Loucy (cell line): ENCODE data around the gene KCTD4.

Experiments
- H2AFZ ChIP-seq: fragments of 200-600 bp; sonication (generic); 2 replicates; pipeline ENCODE4 v1.6.0; 2016; ENCODE audit warnings: antibody characterized with exemption, mild to moderate bottlenecking, low read length, moderate library complexity
- H3F3A ChIP-seq: fragments of 200-600 bp; 2 replicates; pipeline ENCODE4 v1.6.0; 2016; ENCODE audit warnings: antibody characterized with exemption, low read depth, mild to moderate bottlenecking
- H3K27me3 ChIP-seq: fragments of 200-600 bp; sonication (generic); 2 replicates; pipeline ENCODE4 v1.6.1; 2014; ENCODE audit warnings: low read length, mild to moderate bottlenecking; ENCODE audit not compliant: insufficient read depth, poor library complexity, severe bottlenecking
- H3K36me3 ChIP-seq: fragments of 200-600 bp; sonication (generic); 2 replicates; pipeline ENCODE4 v1.6.1; 2016; ENCODE audit warnings: low read length; ENCODE audit not compliant: insufficient read depth
- H3K4me1 ChIP-seq: fragments of 200-600 bp; sonication (generic); 2 replicates; pipeline ENCODE4 v1.5.1; 2014; ENCODE audit warnings: low read length, mild to moderate bottlenecking; ENCODE audit not compliant: insufficient read depth, poor library complexity, severe bottlenecking
- H3K4me2 ChIP-seq: fragments of 200-600 bp; sonication (generic); 2 replicates; pipeline ENCODE4 v1.6.0; 2014; ENCODE audit warnings: antibody characterized with exemption, low read length, low read depth, mild to moderate bottlenecking; ENCODE audit not compliant: poor library complexity, severe bottlenecking
- H3K4me3 ChIP-seq: fragments of 200-600 bp; sonication (generic); 2 replicates; pipeline ENCODE4 v1.5.1; 2014; ENCODE audit warnings: low read length, mild to moderate bottlenecking, mixed read lengths; ENCODE audit not compliant: poor library complexity, severe bottlenecking
- H3K79me2 ChIP-seq: fragments of 200-600 bp; sonication (generic); 2 replicates; pipeline ENCODE4 v1.6.1; 2014; ENCODE audit warnings: low read length; ENCODE audit not compliant: insufficient read depth
- H3K9ac ChIP-seq: fragments of 200-600 bp; sonication (generic); 2 replicates; pipeline ENCODE4 v1.6.0; 2014; ENCODE audit warnings: mild to moderate bottlenecking, low read depth, low read length, moderate library complexity; ENCODE audit not compliant: poor library complexity, severe bottlenecking
- H3K9me2 ChIP-seq: fragments of 200-600 bp; sonication (generic); replicated peaks from 2 replicates; pipeline ENCODE4 v1.6.1; 2016; ENCODE audit warnings: low read depth, low read length, mixed read lengths
- H3K9me3 ChIP-seq: fragments of 200-600 bp; sonication (generic); 2 replicates; pipeline ENCODE4 v1.6.1; 2014; ENCODE audit warnings: mild to moderate bottlenecking, antibody characterized with exemption, low read length, low read depth; ENCODE audit not compliant: insufficient read depth
- H4K20me1 ChIP-seq: fragments of 200-600 bp; sonication (generic); 2 replicates; pipeline ENCODE4 v1.6.0; 2014; ENCODE audit warnings: antibody characterized with exemption, low read length, mild to moderate bottlenecking; ENCODE audit not compliant: insufficient read depth, poor library complexity, severe bottlenecking
- EZH2phosphoT487 ChIP-seq: fragments of 200-600 bp; IDR thresholded peaks from 2 replicates; pipeline ENCODE4 v1.6.1; 2018; ENCODE audit warnings: antibody characterized with exemption, mild to moderate bottlenecking, moderate library complexity, borderline replicate concordance
- TF ChIP-seq, protein P1 (sequence below): fragments of 200-600 bp; sonication (generic); conservative IDR thresholded peaks from 2 replicates; pipeline ENCODE4 v1.5.1; 2014; ENCODE audit warnings: mild to moderate bottlenecking, antibody characterized with exemption, low read length

The KCTD4 gene

DNA sequence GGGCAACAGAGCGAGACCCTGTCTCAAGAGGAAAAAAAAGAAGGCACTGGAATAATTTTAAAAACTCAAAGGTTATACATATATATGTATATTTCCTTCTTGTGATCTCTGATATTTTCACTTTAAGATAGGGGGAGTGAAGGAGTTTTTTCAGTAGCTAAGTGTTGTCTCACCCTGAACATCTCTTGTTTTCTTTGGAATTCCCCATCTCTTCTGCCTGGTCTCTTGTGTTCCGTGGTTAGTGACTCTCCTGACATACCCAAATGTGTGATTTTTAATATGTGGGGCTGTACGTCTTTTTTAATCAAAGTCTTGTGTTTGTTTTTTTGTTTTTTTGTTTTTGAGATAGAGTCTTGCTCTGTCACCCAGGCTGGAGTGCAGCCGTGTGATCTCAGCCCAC is 15.3 kb upstream of the KCTD4 start:
- Histone ChIP-seq H2AFZ (no peak overlapping the region), H3K4me2 (no peak overlapping the region), H3K9me2 (no peaks in the 10 kb centered on the region), H3K9me3 (no peaks in the 10 kb centered on the region), H3K27me3 (no peaks in the 10 kb centered on the region), H3K4me1 (no peaks in the 10 kb centered on the region), H3F3A (no peaks in the 10 kb centered on the region), H3K36me3 (no peaks in the 10 kb centered on the region), H3K79me2 (no peaks in the 10 kb centered on the region), H3K4me3 (no peak overlapping the region), H4K20me1 (peaks cover 4% of the 10 kb centered on the region), H3K9ac (no peak overlapping the region)
- no peak for TF ChIP-seq EZH2phosphoT487
- TF ChIP-seq, protein P1, sequence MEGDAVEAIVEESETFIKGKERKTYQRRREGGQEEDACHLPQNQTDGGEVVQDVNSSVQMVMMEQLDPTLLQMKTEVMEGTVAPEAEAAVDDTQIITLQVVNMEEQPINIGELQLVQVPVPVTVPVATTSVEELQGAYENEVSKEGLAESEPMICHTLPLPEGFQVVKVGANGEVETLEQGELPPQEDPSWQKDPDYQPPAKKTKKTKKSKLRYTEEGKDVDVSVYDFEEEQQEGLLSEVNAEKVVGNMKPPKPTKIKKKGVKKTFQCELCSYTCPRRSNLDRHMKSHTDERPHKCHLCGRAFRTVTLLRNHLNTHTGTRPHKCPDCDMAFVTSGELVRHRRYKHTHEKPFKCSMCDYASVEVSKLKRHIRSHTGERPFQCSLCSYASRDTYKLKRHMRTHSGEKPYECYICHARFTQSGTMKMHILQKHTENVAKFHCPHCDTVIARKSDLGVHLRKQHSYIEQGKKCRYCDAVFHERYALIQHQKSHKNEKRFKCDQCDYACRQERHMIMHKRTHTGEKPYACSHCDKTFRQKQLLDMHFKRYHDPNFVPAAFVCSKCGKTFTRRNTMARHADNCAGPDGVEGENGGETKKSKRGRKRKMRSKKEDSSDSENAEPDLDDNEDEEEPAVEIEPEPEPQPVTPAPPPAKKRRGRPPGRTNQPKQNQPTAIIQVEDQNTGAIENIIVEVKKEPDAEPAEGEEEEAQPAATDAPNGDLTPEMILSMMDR, result no peak

DNA sequence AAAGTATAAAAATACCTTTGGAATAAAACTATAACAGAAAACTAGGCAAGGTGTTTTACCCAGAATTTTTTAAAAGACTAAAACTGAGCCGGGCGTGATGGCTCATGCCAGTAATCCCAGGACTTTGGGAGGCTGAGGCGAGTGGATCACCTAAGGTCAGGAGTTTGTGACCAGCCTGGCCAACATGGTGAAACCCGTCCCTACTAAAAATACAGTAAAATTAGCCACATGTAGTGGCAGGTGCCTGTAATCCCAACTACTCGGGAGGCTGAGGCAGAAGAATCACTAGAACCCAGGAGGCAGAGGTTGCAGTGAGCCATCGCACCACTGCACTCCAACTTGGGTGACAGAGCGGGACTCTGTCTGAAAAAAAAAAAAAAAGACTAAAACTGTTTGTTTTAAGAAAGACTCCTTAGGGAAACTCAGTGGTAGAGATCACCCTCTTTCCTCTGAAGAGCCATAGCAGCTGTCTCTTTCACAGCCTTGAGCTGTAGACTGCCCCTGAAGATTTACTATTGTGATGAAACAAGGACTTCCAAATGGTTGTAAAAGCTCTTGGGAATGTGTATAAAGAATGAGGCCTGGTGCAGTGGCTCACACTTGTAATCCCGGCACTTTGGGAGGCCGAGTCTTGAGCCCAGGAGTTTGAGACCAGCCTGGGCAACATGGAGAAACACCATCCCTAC is 14.7 kb upstream of the KCTD4 start:
- Histone ChIP-seq H4K20me1 (peaks cover 4% of the 10 kb centered on the region), H3F3A (no peaks in the 10 kb centered on the region), H3K4me1 (no peaks in the 10 kb centered on the region), H3K4me3 (no peak overlapping the region), H3K9me2 (no peaks in the 10 kb centered on the region), H3K36me3 (peaks cover 4% of the 10 kb centered on the region; the same call in 1 of the 2 replicates), H3K79me2 (no peaks in the 10 kb centered on the region), H3K4me2 (no peak overlapping the region), H3K9me3 (no peaks in the 10 kb centered on the region), H3K9ac (no peak overlapping the region), H2AFZ (no peak overlapping the region), H3K27me3 (no peaks in the 10 kb centered on the region)
- TF ChIP-seq, protein P1, result no peak
- no peak for TF ChIP-seq EZH2phosphoT487

DNA sequence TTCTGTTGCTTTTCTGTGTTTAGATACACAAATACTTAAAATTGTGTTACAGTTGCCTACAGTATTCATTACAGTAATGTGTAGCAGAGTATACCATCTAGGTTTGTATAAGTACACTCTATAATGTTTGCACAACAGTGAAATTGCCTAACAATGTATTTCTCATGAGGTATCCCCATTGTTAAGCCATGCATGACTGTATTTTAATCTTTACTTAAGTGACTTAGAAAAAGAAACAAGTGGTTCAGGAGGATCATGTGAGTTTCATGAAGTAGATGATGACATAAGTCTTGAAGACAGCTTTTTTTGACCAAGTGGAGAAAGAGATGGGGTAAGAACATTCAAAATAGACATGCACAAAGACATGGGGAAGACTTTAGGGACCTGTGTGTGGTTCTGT is 8.4 kb upstream of the KCTD4 start:
- no peak for TF ChIP-seq EZH2phosphoT487
- TF ChIP-seq, protein P1, result no peak
- H3K9me3 ChIP-seq, result no peaks in the 10 kb centered on the region
- H3K9me2 ChIP-seq, result no peaks in the 10 kb centered on the region
- H3K4me1 ChIP-seq, result no peaks in the 10 kb centered on the region
- H3K9ac ChIP-seq, result no peak overlapping the region
- H3K4me2 ChIP-seq, result no peak overlapping the region
- H4K20me1 ChIP-seq, result no peaks in the 10 kb centered on the region
- H3K79me2 ChIP-seq, result no peaks in the 10 kb centered on the region
- no peaks in the 10 kb centered on the region for H3K27me3 ChIP-seq
- H3F3A ChIP-seq, result no peaks in the 10 kb centered on the region
- peaks cover 20% of the 10 kb centered on the region; the same call in 1 of the 2 replicates for H3K36me3 ChIP-seq
- no peak overlapping the region for H2AFZ ChIP-seq
- no peak overlapping the region for H3K4me3 ChIP-seq
